ENCODE results near the gene APMAP.

The APMAP gene

DNA sequence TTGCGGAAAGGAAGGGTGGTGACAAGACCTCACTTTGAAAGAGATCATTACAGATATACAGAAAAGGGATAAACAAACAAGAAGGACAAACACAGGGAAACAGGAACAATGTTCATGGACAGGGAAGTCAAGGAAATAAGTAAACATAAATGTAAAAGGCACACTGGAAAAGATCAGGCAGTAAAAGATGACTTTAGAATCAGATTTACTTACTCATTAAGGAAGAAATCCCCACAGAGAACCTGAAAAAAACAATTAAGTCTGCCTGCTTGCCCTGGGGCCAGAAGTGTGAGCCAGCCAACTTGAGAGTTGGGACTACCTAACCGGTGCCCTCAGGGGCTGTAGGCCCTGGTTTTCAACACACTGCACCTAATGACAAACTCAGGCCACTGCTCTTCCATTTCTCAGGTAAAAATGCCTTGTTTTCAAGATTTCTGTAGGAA is 1.7 kb downstream of the APMAP start:
- peak; percentile 13 for DNase-seq
- Histone ChIP-seq H3K4me3 (ENCODE audit: low read length) (peak overlapping the region; percentile 97; the same call in 1 of the 2 replicates), H3K4me2 (ENCODE audit: low read depth, low read length) (peak overlapping the region; percentile 85), H3K27ac (ENCODE audit: low read length) (no peak overlapping the region), H3K36me3 (replicated peaks; ENCODE audit: insufficient read depth, low read length) (no peaks in the 10 kb centered on the region), H3K9me3 (replicated peaks; ENCODE audit: insufficient read depth, low read length) (no peaks in the 10 kb centered on the region), H4K20me1 (ENCODE audit: insufficient read depth, low read length) (no peaks in the 10 kb centered on the region), H3K9ac (ENCODE audit: low read length) (peak overlapping the region; percentile 86; the same call in 1 of the 2 replicates), H3F3A (ENCODE audit: insufficient read depth, low read length) (no peaks in the 10 kb centered on the region), H3K9me2 (replicated peaks; ENCODE audit: insufficient read depth, low read length) (no peaks in the 10 kb centered on the region), H3K27me3 (replicated peaks; ENCODE audit: insufficient read depth, low read length) (no peaks in the 10 kb centered on the region), H2AFZ (ENCODE audit: low read length) (no peak overlapping the region), H3K79me2 (ENCODE audit: low read length) (peaks cover 66% of the 10 kb centered on the region), H3K4me1 (ENCODE audit: low read length) (peaks cover 24% of the 10 kb centered on the region)
- TF ChIP-seq EZH2 (optimal IDR thresholded peaks at IDR 0.05; ENCODE audit: low read depth, low read length) (no peak), EZH2phosphoT487 (IDR thresholded peaks at IDR 0.05; ENCODE audit: low read length) (no peak)
- TF ChIP-seq, protein P1, sequence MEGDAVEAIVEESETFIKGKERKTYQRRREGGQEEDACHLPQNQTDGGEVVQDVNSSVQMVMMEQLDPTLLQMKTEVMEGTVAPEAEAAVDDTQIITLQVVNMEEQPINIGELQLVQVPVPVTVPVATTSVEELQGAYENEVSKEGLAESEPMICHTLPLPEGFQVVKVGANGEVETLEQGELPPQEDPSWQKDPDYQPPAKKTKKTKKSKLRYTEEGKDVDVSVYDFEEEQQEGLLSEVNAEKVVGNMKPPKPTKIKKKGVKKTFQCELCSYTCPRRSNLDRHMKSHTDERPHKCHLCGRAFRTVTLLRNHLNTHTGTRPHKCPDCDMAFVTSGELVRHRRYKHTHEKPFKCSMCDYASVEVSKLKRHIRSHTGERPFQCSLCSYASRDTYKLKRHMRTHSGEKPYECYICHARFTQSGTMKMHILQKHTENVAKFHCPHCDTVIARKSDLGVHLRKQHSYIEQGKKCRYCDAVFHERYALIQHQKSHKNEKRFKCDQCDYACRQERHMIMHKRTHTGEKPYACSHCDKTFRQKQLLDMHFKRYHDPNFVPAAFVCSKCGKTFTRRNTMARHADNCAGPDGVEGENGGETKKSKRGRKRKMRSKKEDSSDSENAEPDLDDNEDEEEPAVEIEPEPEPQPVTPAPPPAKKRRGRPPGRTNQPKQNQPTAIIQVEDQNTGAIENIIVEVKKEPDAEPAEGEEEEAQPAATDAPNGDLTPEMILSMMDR (IDR thresholded peaks at IDR 0.05; ENCODE audit: low read length) = no peak

DNA sequence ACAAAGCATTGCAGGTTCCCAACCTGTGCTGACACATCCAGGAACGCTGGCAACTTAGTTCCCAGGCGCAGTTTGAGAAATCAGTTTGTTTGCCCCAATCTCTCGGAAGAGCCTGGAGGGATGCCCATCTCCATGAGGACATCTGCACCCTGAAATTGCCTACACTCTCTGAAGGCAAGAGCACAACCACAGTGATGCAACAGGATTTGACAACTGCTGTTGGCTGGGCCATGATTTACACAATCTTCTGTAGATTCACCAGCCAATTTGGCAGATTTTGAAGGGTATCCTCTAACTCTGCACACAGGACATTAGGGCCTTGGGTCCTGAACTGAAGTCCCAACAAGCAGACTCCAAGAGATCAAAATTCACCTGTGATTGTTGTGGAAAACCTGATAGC is 3.4 kb downstream of the APMAP start:
- Histone ChIP-seq H3K36me3 (replicated peaks; ENCODE audit: insufficient read depth, low read length) (no peaks in the 10 kb centered on the region), H2AFZ (ENCODE audit: low read length) (no peak overlapping the region), H4K20me1 (ENCODE audit: insufficient read depth, low read length) (no peaks in the 10 kb centered on the region), H3K79me2 (ENCODE audit: low read length) (peaks cover 83% of the 10 kb centered on the region), H3K4me3 (ENCODE audit: low read length) (no peak overlapping the region), H3K9me3 (replicated peaks; ENCODE audit: insufficient read depth, low read length) (no peaks in the 10 kb centered on the region), H3K27me3 (replicated peaks; ENCODE audit: insufficient read depth, low read length) (no peaks in the 10 kb centered on the region), H3F3A (ENCODE audit: insufficient read depth, low read length) (no peaks in the 10 kb centered on the region), H3K9me2 (replicated peaks; ENCODE audit: insufficient read depth, low read length) (no peaks in the 10 kb centered on the region), H3K27ac (ENCODE audit: low read length) (no peak overlapping the region), H3K4me2 (ENCODE audit: low read depth, low read length) (no peak overlapping the region), H3K4me1 (ENCODE audit: low read length) (peaks cover 24% of the 10 kb centered on the region), H3K9ac (ENCODE audit: low read length) (no peak overlapping the region)
- DNase-seq = no peak
- no peak for TF ChIP-seq EZH2phosphoT487 (IDR thresholded peaks at IDR 0.05; ENCODE audit: low read length)
- TF ChIP-seq, protein P1 (IDR thresholded peaks at IDR 0.05; ENCODE audit: low read length) = no peak
- TF ChIP-seq EZH2 (optimal IDR thresholded peaks at IDR 0.05; ENCODE audit: low read depth, low read length) = no peak

DNA sequence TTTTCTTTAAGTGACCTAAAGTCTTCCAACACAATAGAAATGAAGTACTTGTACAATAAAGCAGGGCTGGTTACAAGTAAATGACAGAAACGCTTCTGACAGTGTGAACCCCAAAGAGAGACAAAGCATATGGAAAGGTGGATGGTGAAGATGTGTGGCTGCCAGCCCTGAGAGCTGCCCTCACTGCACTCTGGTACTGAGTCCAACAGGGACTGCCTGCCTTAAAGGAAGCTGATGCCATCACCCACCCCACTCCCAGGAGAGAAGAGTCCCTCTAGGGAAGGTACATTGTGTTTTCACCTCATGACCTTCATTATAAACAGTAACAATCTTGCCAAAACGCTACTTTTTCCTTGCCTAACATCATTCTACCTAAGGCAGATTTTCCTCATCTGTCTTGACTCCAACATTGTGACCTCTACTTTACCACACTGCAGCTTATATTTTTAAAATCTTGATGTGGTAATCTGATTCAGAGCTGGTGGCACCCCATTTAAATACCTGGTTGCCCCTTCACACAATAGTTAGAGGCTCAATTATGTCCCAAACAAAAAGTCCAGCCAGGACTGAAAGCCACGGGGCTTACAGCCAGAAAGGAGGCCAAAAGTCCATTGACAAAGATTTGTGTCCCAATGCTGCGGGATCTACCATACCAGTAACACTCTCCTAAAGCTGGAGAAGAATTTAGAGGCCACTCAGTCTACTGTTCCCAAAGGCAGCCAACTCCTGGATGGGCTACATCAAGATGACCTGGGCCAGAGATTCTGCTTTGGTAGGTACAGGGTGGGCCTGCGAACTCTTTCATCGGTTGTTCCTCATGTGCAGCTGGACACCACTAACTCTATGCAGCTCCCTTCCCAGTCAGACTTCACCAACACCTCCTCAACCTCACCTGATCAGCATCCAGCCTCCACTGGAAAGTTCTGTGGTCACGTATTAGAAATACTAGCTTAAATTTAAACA is 4.4 kb downstream of the APMAP start:
- Histone ChIP-seq H3K4me3 (ENCODE audit: low read length) (no peak overlapping the region), H3K36me3 (replicated peaks; ENCODE audit: insufficient read depth, low read length) (0 out of 2 replicates have a peak, but pooled peaks cover 3% of the 10 kb centered on the region), H4K20me1 (ENCODE audit: insufficient read depth, low read length) (no peaks in the 10 kb centered on the region), H3K27ac (ENCODE audit: low read length) (no peak overlapping the region), H2AFZ (ENCODE audit: low read length) (no peak overlapping the region), H3K9me3 (replicated peaks; ENCODE audit: insufficient read depth, low read length) (no peaks in the 10 kb centered on the region), H3K9ac (ENCODE audit: low read length) (no peak overlapping the region), H3K4me2 (ENCODE audit: low read depth, low read length) (no peak overlapping the region), H3F3A (ENCODE audit: insufficient read depth, low read length) (no peaks in the 10 kb centered on the region), H3K27me3 (replicated peaks; ENCODE audit: insufficient read depth, low read length) (no peaks in the 10 kb centered on the region), H3K79me2 (ENCODE audit: low read length) (peaks cover 93% of the 10 kb centered on the region), H3K9me2 (replicated peaks; ENCODE audit: insufficient read depth, low read length) (no peaks in the 10 kb centered on the region), H3K4me1 (ENCODE audit: low read length) (peaks cover 18% of the 10 kb centered on the region)
- no peak for TF ChIP-seq EZH2 (optimal IDR thresholded peaks at IDR 0.05; ENCODE audit: low read depth, low read length)
- no peak for TF ChIP-seq EZH2phosphoT487 (IDR thresholded peaks at IDR 0.05; ENCODE audit: low read length)
- TF ChIP-seq, protein P1 (IDR thresholded peaks at IDR 0.05; ENCODE audit: low read length) = no peak
- DNase-seq = no peak
